ENCODE results near the gene ZNF709.

DNA sequence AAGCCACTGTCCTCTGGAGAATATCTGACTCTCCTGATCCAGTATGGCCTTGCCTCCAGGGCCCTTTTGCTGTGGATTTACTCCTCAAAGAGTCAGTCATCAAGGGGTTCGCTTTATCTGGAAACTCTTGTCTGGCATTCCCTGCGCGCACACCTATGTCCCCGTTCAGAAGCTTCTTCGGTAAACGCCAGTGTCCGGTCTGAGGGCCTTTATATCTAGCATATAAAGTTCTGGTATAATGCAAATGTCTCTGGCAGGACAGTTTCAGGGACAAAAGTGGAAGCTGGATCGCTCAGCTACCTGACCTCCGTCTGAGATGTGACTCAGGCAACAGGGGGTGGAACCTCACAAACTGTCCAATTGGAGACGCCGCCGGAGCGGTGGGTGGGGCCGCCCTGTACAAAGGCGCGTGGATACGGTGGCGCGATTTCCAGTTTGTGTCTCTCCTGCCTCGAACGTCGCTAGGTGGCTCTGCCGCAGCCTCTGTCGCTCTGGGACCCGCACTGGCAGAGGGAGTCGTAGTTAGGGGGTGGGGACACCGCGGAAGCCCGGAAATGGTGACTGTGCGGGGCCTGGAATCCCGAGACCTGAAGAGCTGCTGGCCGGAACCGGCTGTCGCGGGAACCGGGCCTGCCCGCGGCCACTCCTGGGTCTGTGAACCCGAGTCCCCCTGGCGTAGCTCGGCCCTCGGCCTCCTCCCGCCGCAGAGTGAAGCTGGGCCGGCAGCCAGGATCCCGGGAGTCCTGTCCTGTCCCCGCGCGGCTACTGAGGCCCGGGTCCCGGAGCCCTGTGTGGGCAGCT is 10.6 kb upstream of the ZNF709 start:
- TF ChIP-seq, protein P1, sequence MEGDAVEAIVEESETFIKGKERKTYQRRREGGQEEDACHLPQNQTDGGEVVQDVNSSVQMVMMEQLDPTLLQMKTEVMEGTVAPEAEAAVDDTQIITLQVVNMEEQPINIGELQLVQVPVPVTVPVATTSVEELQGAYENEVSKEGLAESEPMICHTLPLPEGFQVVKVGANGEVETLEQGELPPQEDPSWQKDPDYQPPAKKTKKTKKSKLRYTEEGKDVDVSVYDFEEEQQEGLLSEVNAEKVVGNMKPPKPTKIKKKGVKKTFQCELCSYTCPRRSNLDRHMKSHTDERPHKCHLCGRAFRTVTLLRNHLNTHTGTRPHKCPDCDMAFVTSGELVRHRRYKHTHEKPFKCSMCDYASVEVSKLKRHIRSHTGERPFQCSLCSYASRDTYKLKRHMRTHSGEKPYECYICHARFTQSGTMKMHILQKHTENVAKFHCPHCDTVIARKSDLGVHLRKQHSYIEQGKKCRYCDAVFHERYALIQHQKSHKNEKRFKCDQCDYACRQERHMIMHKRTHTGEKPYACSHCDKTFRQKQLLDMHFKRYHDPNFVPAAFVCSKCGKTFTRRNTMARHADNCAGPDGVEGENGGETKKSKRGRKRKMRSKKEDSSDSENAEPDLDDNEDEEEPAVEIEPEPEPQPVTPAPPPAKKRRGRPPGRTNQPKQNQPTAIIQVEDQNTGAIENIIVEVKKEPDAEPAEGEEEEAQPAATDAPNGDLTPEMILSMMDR (IDR thresholded peaks at IDR 0.05; ENCODE audit: low read depth, low read length), result peak; percentile 73
- TF ChIP-seq EZH2phosphoT487 (IDR thresholded peaks at IDR 0.05; ENCODE audit: low read depth), result no peak
